HL-60 (cell line): Measurements from ENCODE around the gene DOK5.

Source experiments
- DNase-seq, 2 experiments: peaks; one replicate each; pipeline ENCODE4 v3.0.0-alpha.2; 2010 to 2020; ENCODE audit warnings: low read depth in 1 of 2, low spot score in 1 of 2
- H3K27ac ChIP-seq: fragments of 250-450 bp; sonication (Bioruptor Pico); replicated peaks from 2 replicates; pipeline ENCODE4 v1.5.1; 2020; ENCODE audit warnings: mild to moderate bottlenecking, moderate library complexity
- H3K27me3 ChIP-seq: fragments of 250-450 bp; sonication (Bioruptor Pico); 2 replicates; pipeline ENCODE4 v1.5.1; 2021; ENCODE audit warnings: mild to moderate bottlenecking, moderate library complexity; ENCODE audit not compliant: insufficient read depth, poor library complexity, severe bottlenecking
- H3K4me3 ChIP-seq: replicated peaks from 2 replicates; pipeline ENCODE4 v1.5.1; 2011; ENCODE audit warnings: mild to moderate bottlenecking, control low read depth, low read length; ENCODE audit not compliant: insufficient read depth
- CTCF ChIP-seq: IDR thresholded peaks from one replicate; pipeline ENCODE4 v1.5.1; 2011; ENCODE audit warnings: low read length, control low read depth, inconsistent platforms; ENCODE audit not compliant: insufficient read depth
- GABPA ChIP-seq: IDR thresholded peaks from 2 replicates; pipeline ENCODE4 v1.6.1; 2012; ENCODE audit warnings: low read depth
- POLR2AphosphoS5 ChIP-seq: IDR thresholded peaks from 2 replicates; pipeline ENCODE4 v1.6.1; 2012; ENCODE audit warnings: low read depth
- REST ChIP-seq: IDR thresholded peaks from 2 replicates; pipeline ENCODE4 v1.6.1; 2012; ENCODE audit warnings: low read depth; ENCODE audit not compliant: insufficient replicate concordance
- SPI1 ChIP-seq: IDR thresholded peaks from 2 replicates; pipeline ENCODE4 v1.6.1; 2012; ENCODE audit warnings: low read depth, mild to moderate bottlenecking, borderline replicate concordance

DOK5 gene

GRCh38 chr20:54688476-54688875, 213.1 kb downstream of the DOK5 start:
- H3K27me3 ChIP-seq, result no peaks in the 10 kb centered on the region
- no peak for DNase-seq
- no peak overlapping the region for H3K27ac ChIP-seq
- no peak overlapping the region for H3K4me3 ChIP-seq
- TF ChIP-seq CTCF, result no peak
- no peak for TF ChIP-seq GABPA
- TF ChIP-seq REST, result no peak
- no peak for TF ChIP-seq SPI1
- no peak for TF ChIP-seq POLR2AphosphoS5

GRCh38 chr20:54690323-54690722, 214.9 kb downstream of the DOK5 start:
- TF ChIP-seq REST (no peak), POLR2AphosphoS5 (no peak), SPI1 (no peak), CTCF (no peak), GABPA (no peak)
- no peak overlapping the region for H3K27ac ChIP-seq
- no peak overlapping the region for H3K4me3 ChIP-seq
- H3K27me3 ChIP-seq, result no peaks in the 10 kb centered on the region
- no peak for DNase-seq

- H3K27me3 ChIP-seq, result no peaks in the 10 kb centered on the region
- DNase-seq, result no peak
- H3K27ac ChIP-seq, result no peak overlapping the region
- TF ChIP-seq REST, result no peak
- TF ChIP-seq GABPA, result no peak
- TF ChIP-seq SPI1, result no peak
- TF ChIP-seq POLR2AphosphoS5, result no peak
- no peak for TF ChIP-seq CTCF
- H3K4me3 ChIP-seq, result no peak overlapping the region
Measured at GRCh38 chr20:54691327-54691726, 215.9 kb downstream of the DOK5 start.
